Measurements from ENCODE around the gene BIRC5.

Gene BIRC5

GRCh38 chr17:78184351-78184750 is 29.7 kb upstream of the BIRC5 start:
- DNase-seq (ENCODE audit: low spot score): no peak

- DNase-seq (ENCODE audit: low spot score): no peak
Observed at GRCh38 chr17:78184868-78185267, 29.2 kb upstream of the BIRC5 start.

GRCh38 chr17:78185981-78186691 is 27.9 kb upstream of the BIRC5 start:
- no peak for DNase-seq (ENCODE audit: low spot score)

- peak; percentile 87 for DNase-seq (ENCODE audit: low spot score)
Observed at GRCh38 chr17:78186692-78187595, 27.1 kb upstream of the BIRC5 start, which contains the start of the genes AFMID and TK1. Gene AFMID (plus strand): TSS chr17:78187362. CDS start chr17:78187371, 9 bp downstream. Gene TK1 (minus strand): TSS chr17:78187052. CDS start chr17:78186994, 58 bp downstream.

GRCh38 chr17:78196716-78197115 is 17.3 kb upstream of the BIRC5 start:
- DNase-seq (ENCODE audit: low spot score): no peak

- DNase-seq (ENCODE audit: low spot score): no peak
Observed at GRCh38 chr17:78197147-78197832, 16.8 kb upstream of the BIRC5 start.

GRCh38 chr17:78200451-78200850 is 13.6 kb upstream of the BIRC5 start:
- no peak for DNase-seq (ENCODE audit: low spot score)

- DNase-seq (ENCODE audit: low spot score): no peak
Observed at GRCh38 chr17:78202666-78203065, 11.4 kb upstream of the BIRC5 start.

GRCh38 chr17:78204387-78205123 is 9.5 kb upstream of the BIRC5 start:
- no peak for DNase-seq (ENCODE audit: low spot score)

- no peak for DNase-seq (ENCODE audit: low spot score)
Observed at GRCh38 chr17:78205124-78205775, 8.8 kb upstream of the BIRC5 start.

- DNase-seq (ENCODE audit: low spot score): no peak
Observed at GRCh38 chr17:78206298-78206697, 7.8 kb upstream of the BIRC5 start.

GRCh38 chr17:78208486-78208885 is 5.6 kb upstream of the BIRC5 start:
- no peak for DNase-seq (ENCODE audit: low spot score)

GRCh38 chr17:78210111-78210510 is 3.9 kb upstream of the BIRC5 start:
- no peak for DNase-seq (ENCODE audit: low spot score)

GRCh38 chr17:78211032-78211431 is 3.0 kb upstream of the BIRC5 start:
- DNase-seq (ENCODE audit: low spot score): no peak

- no peak for DNase-seq (ENCODE audit: low spot score)
Observed at GRCh38 chr17:78214706-78215061, 631 bp downstream of the BIRC5 start.

- DNase-seq (ENCODE audit: low spot score): no peak
Observed at GRCh38 chr17:78219396-78220150, 5.5 kb downstream of the BIRC5 start.

GRCh38 chr17:78223061-78223460 is 9.0 kb downstream of the BIRC5 start:
- no peak for DNase-seq (ENCODE audit: low spot score)

- no peak for DNase-seq (ENCODE audit: low spot score)
Observed at GRCh38 chr17:78223765-78224164, 9.7 kb downstream of the BIRC5 start.

- DNase-seq (ENCODE audit: low spot score): no peak
Observed at GRCh38 chr17:78224231-78225087, 10.4 kb downstream of the BIRC5 start.
